Mucosa of descending colon (tissue), 3 donors: Measurements from ENCODE around the gene SFN. TPM values are rescaled to one million over a fixed set of nuclear protein-coding genes. Genes with fewer than 3 reads are reported as not detected.

Source experiments
- ATAC-seq: fragments of 200-7000 bp; cut with Tn5 transposase; one replicate; pipeline ENCODE4 v1.9.1; 2020; ENCODE audit warnings: mild to moderate bottlenecking, moderate library complexity
- DNase-seq, 3 donors: peaks; one replicate each; pipeline ENCODE4 v3.0.0-alpha.2; 2020
- H3K36me3 ChIP-seq: fragments of 200-600 bp; one replicate; pipeline ENCODE4 v1.8.0; 2021; ENCODE audit warnings: low read depth, mild to moderate bottlenecking
- H3K4me1 ChIP-seq: fragments of 200-600 bp; one replicate; pipeline ENCODE4 v1.8.0; 2021; ENCODE audit warnings: low read depth, mild to moderate bottlenecking
- H3K4me3 ChIP-seq: fragments of 200-600 bp; one replicate; pipeline ENCODE4 v1.8.0; 2021; ENCODE audit warnings: mild to moderate bottlenecking
- H3K9me3 ChIP-seq: fragments of 200-600 bp; one replicate; pipeline ENCODE4 v1.8.0; 2021; ENCODE audit warnings: mild to moderate bottlenecking
- CTCF ChIP-seq: fragments of 200-600 bp; IDR thresholded peaks from one replicate; pipeline ENCODE4 v1.8.0; 2022; ENCODE audit warnings: antibody characterized with exemption, mild to moderate bottlenecking
- intact Hi-C, 2 donors: fragments of 100-400 bp; cut with DNase I in 1 of 2; cut with micrococcal nuclease in 1 of 2; formaldehyde crosslinking; loops; one replicate each; pipeline versions ENCODE4 v1.11.0 to v1.11.1; 2022; cut with DNase I, micrococcal nuclease
- total RNA-seq, 3 donors: library from RNA; stranded (reverse); fragmentation: NEBNext Ultra II Directional in 2 of 3; extraction: Animal tissue kit (Norgen Biotek cat#: 25700) in 2 of 3; gene quantifications; one replicate each; pipeline versions ENCODE4 v1.2.1 to v1.2.4, GENCODE V29; 2021 to 2023
- donor health status: DM: no; HTN: no; CAD: no; lungs with moderate emphysema.
- donor health status: DM: no; HTN: no; CAD: no.
- donor health status: DM: no; HTN: yes; CAD: no.

The SFN gene
- total RNA-seq, 3 donors from 2014 or later, result 124 to 282 (median 191) TPM

- Histone ChIP-seq H3K4me3 (no peak overlapping the region), H3K4me1 (peaks cover 15% of the 10 kb centered on the region), H3K9me3 (no peaks in the 10 kb centered on the region), H3K36me3 (peaks cover 4% of the 10 kb centered on the region)
- intact Hi-C loops, result no loop called here
- no peak for TF ChIP-seq CTCF
- DNase-seq, result peak; percentile 89 to 90 (median 89)
- ATAC-seq, result peak; percentile 83
Measured at GRCh38 chr1:26854906-26855305, 8.0 kb upstream of the SFN start.

GRCh38 chr1:26855636-26856035 lies 7.3 kb upstream of the SFN start:
- Histone ChIP-seq H3K36me3 (peaks cover 4% of the 10 kb centered on the region), H3K4me1 (peaks cover 7% of the 10 kb centered on the region), H3K4me3 (no peak overlapping the region), H3K9me3 (no peaks in the 10 kb centered on the region)
- DNase-seq (no peak), ATAC-seq (no peak)
- TF ChIP-seq CTCF, result no peak
- intact Hi-C loops, result no loop called here

GRCh38 chr1:26856181-26856580 lies 6.8 kb upstream of the SFN start:
- no peak for DNase-seq
- ATAC-seq, result no peak
- Histone ChIP-seq H3K9me3 (no peaks in the 10 kb centered on the region), H3K36me3 (peaks cover under 1% of the 10 kb centered on the region), H3K4me3 (no peak overlapping the region), H3K4me1 (peaks cover 7% of the 10 kb centered on the region)
- no peak for TF ChIP-seq CTCF
- intact Hi-C loops, result no loop called here

GRCh38 chr1:26856604-26857469 lies 6.1 kb upstream of the SFN start:
- peaks cover 12% of the 10 kb centered on the region for H3K4me1 ChIP-seq
- TF ChIP-seq CTCF, result no peak
- DNase-seq (no peak), ATAC-seq (no peak)
- H3K9me3 ChIP-seq, result no peaks in the 10 kb centered on the region
- intact Hi-C loops, result no loop called here
- H3K4me3 ChIP-seq, result no peak overlapping the region
- H3K36me3 ChIP-seq, result no peaks in the 10 kb centered on the region

GRCh38 chr1:26857473-26858060 lies 5.4 kb upstream of the SFN start:
- TF ChIP-seq CTCF, result no peak
- Histone ChIP-seq H3K4me1 (peaks cover 15% of the 10 kb centered on the region), H3K36me3 (no peaks in the 10 kb centered on the region), H3K9me3 (no peaks in the 10 kb centered on the region), H3K4me3 (no peak overlapping the region)
- intact Hi-C loops, result no loop called here
- DNase-seq (no peak), ATAC-seq (no peak)
